Lung (tissue), 12 donors: ENCODE measurements around the gene KDM4C. TPM values are rescaled to one million over a fixed set of nuclear protein-coding genes. Genes with fewer than 3 reads are reported as not detected.

Experiments
- ATAC-seq: fragments of 200-7000 bp; cut with Tn5 transposase; one replicate; pipeline ENCODE4 v1.9.1; 2020; ENCODE audit warnings: moderate number of reproducible peaks; ENCODE audit not compliant: insufficient read depth, low FRiP score
- DNase-seq, 3 donors: peaks; one replicate each; pipeline ENCODE4 v3.0.0-alpha.2; 2013 to 2017
- H3K27ac ChIP-seq, 2 donors: one replicate each; pipeline ENCODE4 v1.5.1; 2013; ENCODE audit warnings: mild to moderate bottlenecking in 2 of 2, moderate library complexity in 2 of 2, control low read depth in 1 of 2, inconsistent platforms in 1 of 2, low read depth in 1 of 2, low read length in 1 of 2
- H3K27me3 ChIP-seq, 3 donors: one replicate each; pipeline ENCODE4 v1.5.1; 2013; ENCODE audit warnings: low read length in 2 of 3; ENCODE audit not compliant: control insufficient read depth in 3 of 3, insufficient read depth in 3 of 3
- H3K36me3 ChIP-seq, 4 donors: one replicate each; pipeline ENCODE4 v1.5.1; 2013; ENCODE audit warnings: low read length in 4 of 4, mild to moderate bottlenecking in 1 of 4, moderate library complexity in 1 of 4; ENCODE audit not compliant: control insufficient read depth in 4 of 4, insufficient read depth in 4 of 4
- H3K4me1 ChIP-seq, 5 donors: one replicate each; pipeline ENCODE4 v1.5.1; 2013; ENCODE audit warnings: low read length in 5 of 5, mild to moderate bottlenecking in 2 of 5, moderate library complexity in 1 of 5; ENCODE audit not compliant: control insufficient read depth in 5 of 5, insufficient read depth in 5 of 5
- H3K4me3 ChIP-seq: one replicate; pipeline ENCODE4 v1.5.1; 2013; ENCODE audit warnings: mild to moderate bottlenecking, control low read depth, moderate library complexity
- H3K9ac ChIP-seq, 2 donors: one replicate each; pipeline ENCODE4 v1.5.1; 2013; ENCODE audit warnings: low read length in 2 of 2, control low read depth in 1 of 2; ENCODE audit not compliant: insufficient read depth in 1 of 2
- H3K9me3 ChIP-seq, 4 donors: one replicate each; pipeline ENCODE4 v1.5.1; 2013; ENCODE audit warnings: low read length in 3 of 4, mild to moderate bottlenecking in 1 of 4, moderate library complexity in 1 of 4; ENCODE audit not compliant: control insufficient read depth in 4 of 4, insufficient read depth in 3 of 4
- CTCF ChIP-seq: IDR thresholded peaks from 2 replicates; pipeline ENCODE4 v1.5.1; 2012; ENCODE audit warnings: mild to moderate bottlenecking; ENCODE audit errors: control extremely low read depth, extremely low read depth
- WGBS, 2 donors: extraction: QIAGEN DNeasy Blood & Tissue Kit; methylation state at CpG; one replicate each; pipeline ENCODE4 v1.1.7; 2013; 5-methylcytosine and 5-hydroxymethylcytosine counted together
- polyA plus RNA-seq, 2 donors: library from polyadenylated mRNA; stranded (reverse); fragments of 200-250 nt; gene quantifications; one replicate each; pipeline ENCODE4 v1.2.1, GENCODE V29; 2013
- total RNA-seq, 2 donors: library from RNA; depleted of rRNA in 1 of 2; stranded (reverse); fragments of >200 nt in 1 of 2; gene quantifications; one replicate each; pipeline ENCODE4 v1.2.1, GENCODE V29; 2014 to 2021
- donor health status: control.
- donor health status: control.
- donor health status: Bipolar disorder and iron deficiency.
- donor health status: healthy.
- donor health status: DM: yes; HTN: yes; CAD: no.

The KDM4C gene
- total and polyA plus RNA-seq, 4 donors, result 7.1 to 78.5 (median 25.0) TPM

GRCh38 chr9:7132605-7133004 is 374.8 kb downstream of the KDM4C start:
- Histone ChIP-seq H3K27ac (no peak overlapping the region), H3K36me3 (peaks cover 0 to 16% (median 5%) of the 10 kb centered on the region in 4 donors), H3K4me3 (no peak overlapping the region), H3K27me3 (no peaks in the 10 kb centered on the region), H3K4me1 (peaks cover 0 to 4% (median 0%) of the 10 kb centered on the region in 5 donors), H3K9ac (no peak overlapping the region), H3K9me3 (peaks cover 0 to 2% (median 0%) of the 10 kb centered on the region in 4 donors)
- TF ChIP-seq CTCF, result no peak
- ATAC-seq, result no peak
- DNase-seq, result no peak
- WGBS, 2 donors, result 0 to 2% methylated on average over 1 of the region's 1 CpG

GRCh38 chr9:7135735-7136134 is 378.0 kb downstream of the KDM4C start:
- peaks cover 0 to 4% (median 0%) of the 10 kb centered on the region in 5 donors for H3K4me1 ChIP-seq
- H3K9me3 ChIP-seq, result peaks cover 0 to 2% (median 0%) of the 10 kb centered on the region in 4 donors
- WGBS, 2 donors, result 89 to 95% methylated on average over 4 of the region's 4 CpGs
- H3K27ac ChIP-seq, result no peak overlapping the region
- H3K36me3 ChIP-seq, result peaks cover 0 to 10% (median 4%) of the 10 kb centered on the region in 4 donors
- no peak for ATAC-seq
- H3K4me3 ChIP-seq, result no peak overlapping the region
- no peak overlapping the region for H3K9ac ChIP-seq
- DNase-seq, result no peak
- no peak for TF ChIP-seq CTCF
- H3K27me3 ChIP-seq, result no peaks in the 10 kb centered on the region

- TF ChIP-seq CTCF, result no peak
- H3K9ac ChIP-seq, result no peak overlapping the region
- 94 to 96% methylated on average over 6 of the region's 6 CpGs for WGBS, 2 donors
Measured at GRCh38 chr9:7137040-7137439, 379.3 kb downstream of the KDM4C start.

GRCh38 chr9:7137571-7137970 is 379.8 kb downstream of the KDM4C start:
- Histone ChIP-seq H3K9me3 (peaks cover 0 to 2% (median 0%) of the 10 kb centered on the region in 4 donors), H3K4me1 (peaks cover 0 to 4% (median 0%) of the 10 kb centered on the region in 5 donors), H3K9ac (no peak overlapping the region), H3K4me3 (no peak overlapping the region), H3K27me3 (no peaks in the 10 kb centered on the region), H3K27ac (no peak overlapping the region), H3K36me3 (peaks cover 0 to 10% (median 4%) of the 10 kb centered on the region in 4 donors)
- ATAC-seq, result no peak
- TF ChIP-seq CTCF, result no peak
- 96 to 97% methylated on average over 5 of the region's 5 CpGs for WGBS, 2 donors
- no peak for DNase-seq

More at GRCh38 chr9:7137040-7137439, 379.3 kb downstream of the KDM4C start:
- peaks cover 0 to 4% (median 0%) of the 10 kb centered on the region in 5 donors for H3K4me1 ChIP-seq
- H3K27ac ChIP-seq, result no peak overlapping the region
- no peak for DNase-seq
- H3K9me3 ChIP-seq, result peaks cover 0 to 2% (median 0%) of the 10 kb centered on the region in 4 donors
- H3K27me3 ChIP-seq, result no peaks in the 10 kb centered on the region
- H3K36me3 ChIP-seq, result peaks cover 0 to 10% (median 4%) of the 10 kb centered on the region in 4 donors
- no peak for ATAC-seq
- H3K4me3 ChIP-seq, result no peak overlapping the region
